Retinal pigment epithelial cell (primary cell): ENCODE results near the gene PERM1.
"Not testable (repeated sequence)": the region's sequence is repeated elsewhere in the genome, so short reads cannot be mapped to it uniquely, and the experiment has no call there.

Experiments used
- DNase-seq: peaks from one replicate; pipeline ENCODE4 v3.0.0-alpha.2; 2010; ENCODE audit warnings: low read depth
- H3K4me3 ChIP-seq: 2 replicates; pipeline ENCODE4 v1.5.1; 2011; ENCODE audit warnings: mild to moderate bottlenecking, low read length, control low read depth, moderate library complexity
- TF ChIP-seq, protein P1 (sequence below): conservative IDR thresholded peaks from 2 replicates; pipeline ENCODE4 v1.5.1; 2011; ENCODE audit warnings: low read depth, low read length, control low read depth, inconsistent platforms

PERM1 gene

DNA sequence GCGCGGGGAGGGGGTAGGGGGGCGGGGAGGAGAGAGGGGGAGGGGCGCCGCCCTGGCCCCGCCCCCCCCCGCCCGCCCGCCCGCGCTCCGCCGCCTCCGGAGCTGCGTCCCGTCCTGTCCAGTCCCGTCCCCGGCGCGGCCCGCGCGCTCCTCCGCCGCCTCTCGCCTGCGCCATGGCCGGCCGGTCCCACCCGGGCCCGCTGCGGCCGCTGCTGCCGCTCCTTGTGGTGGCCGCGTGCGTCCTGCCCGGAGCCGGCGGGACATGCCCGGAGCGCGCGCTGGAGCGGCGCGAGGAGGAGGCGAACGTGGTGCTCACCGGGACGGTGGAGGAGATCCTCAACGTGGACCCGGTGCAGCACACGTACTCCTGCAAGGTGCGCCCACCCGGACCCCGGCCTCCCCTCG is 38.1 kb upstream of the PERM1 start, which contains the start of gene AGRN:
Gene AGRN, plus strand, starts transcription at position 121 of the 405 bp plus-strand sequence. Its CDS starts 53 bp downstream, at position 174.
- H3K4me3 ChIP-seq = peak within 1 kb of the TSS; percentile 72
- DNase-seq = no peak
- TF ChIP-seq, protein P1, sequence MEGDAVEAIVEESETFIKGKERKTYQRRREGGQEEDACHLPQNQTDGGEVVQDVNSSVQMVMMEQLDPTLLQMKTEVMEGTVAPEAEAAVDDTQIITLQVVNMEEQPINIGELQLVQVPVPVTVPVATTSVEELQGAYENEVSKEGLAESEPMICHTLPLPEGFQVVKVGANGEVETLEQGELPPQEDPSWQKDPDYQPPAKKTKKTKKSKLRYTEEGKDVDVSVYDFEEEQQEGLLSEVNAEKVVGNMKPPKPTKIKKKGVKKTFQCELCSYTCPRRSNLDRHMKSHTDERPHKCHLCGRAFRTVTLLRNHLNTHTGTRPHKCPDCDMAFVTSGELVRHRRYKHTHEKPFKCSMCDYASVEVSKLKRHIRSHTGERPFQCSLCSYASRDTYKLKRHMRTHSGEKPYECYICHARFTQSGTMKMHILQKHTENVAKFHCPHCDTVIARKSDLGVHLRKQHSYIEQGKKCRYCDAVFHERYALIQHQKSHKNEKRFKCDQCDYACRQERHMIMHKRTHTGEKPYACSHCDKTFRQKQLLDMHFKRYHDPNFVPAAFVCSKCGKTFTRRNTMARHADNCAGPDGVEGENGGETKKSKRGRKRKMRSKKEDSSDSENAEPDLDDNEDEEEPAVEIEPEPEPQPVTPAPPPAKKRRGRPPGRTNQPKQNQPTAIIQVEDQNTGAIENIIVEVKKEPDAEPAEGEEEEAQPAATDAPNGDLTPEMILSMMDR = no peak

DNA sequence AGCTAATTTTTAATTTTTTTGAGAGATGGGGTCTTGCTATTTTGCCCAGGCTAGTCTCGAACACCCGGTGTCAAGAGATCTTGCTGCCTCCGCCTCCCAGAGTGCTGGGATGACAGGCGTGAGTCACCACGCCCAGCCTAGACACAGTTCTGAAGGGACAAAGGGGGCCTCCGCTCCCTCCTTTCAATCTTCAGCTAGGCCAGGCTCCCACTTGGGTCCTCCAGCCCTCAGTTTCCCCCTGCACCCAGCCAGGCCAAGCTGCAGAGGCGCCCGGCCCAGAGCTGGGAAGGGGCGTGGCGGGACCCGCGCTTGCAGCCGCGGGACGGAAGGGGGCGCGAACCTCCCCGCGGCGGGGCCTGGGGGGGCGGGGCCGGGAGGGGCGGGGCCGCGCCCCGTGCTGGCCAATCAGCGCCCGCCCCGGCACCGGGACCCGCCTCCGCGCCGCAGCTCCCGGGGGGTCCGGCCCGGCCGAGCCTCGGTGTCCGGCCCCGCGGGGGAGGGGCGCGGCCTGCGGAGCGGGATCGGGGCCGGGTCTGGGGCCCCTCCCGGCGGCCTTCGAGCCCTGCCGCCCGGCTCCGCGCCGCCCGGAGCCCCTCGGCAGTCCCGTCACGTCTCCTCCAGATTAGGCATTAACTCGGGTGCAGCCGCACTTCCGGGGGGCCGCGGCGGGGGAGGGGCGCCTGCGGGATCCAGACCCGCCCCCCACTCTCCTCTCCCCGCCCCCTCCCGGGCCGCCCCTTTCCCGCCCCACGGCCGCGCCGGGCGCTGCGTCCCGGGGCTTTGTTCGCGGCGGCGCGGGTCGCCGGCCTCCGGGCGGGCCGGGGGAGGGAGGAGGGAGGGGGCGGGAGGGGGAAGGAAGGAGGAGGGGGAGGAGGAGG is 37.5 kb upstream of the PERM1 start:
- H3K4me3 ChIP-seq = peak overlapping the region; percentile 33
- TF ChIP-seq, protein P1 = peak; percentile 33
- no peak for DNase-seq

DNA sequence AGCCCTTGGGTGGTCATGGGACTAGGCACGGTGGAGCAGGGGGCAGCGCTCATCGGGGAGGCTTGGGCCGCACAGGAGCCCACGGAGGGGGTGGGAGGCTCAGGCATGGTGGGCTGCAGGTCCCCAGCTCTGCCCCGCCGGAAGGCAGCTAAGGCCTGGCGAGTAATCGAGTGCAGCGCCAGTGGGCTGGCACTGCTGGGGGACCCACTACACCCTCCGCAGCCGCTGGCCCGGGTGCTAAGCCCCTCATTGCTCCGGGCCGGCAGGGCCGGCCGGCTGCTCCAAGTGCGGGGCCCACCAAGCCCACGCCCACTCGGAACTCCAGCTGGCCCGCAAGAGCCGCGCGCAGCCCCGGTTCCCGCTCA is 36.4 kb upstream of the PERM1 start:
- not testable (repeated sequence) for DNase-seq, H3K4me3 ChIP-seq

DNA sequence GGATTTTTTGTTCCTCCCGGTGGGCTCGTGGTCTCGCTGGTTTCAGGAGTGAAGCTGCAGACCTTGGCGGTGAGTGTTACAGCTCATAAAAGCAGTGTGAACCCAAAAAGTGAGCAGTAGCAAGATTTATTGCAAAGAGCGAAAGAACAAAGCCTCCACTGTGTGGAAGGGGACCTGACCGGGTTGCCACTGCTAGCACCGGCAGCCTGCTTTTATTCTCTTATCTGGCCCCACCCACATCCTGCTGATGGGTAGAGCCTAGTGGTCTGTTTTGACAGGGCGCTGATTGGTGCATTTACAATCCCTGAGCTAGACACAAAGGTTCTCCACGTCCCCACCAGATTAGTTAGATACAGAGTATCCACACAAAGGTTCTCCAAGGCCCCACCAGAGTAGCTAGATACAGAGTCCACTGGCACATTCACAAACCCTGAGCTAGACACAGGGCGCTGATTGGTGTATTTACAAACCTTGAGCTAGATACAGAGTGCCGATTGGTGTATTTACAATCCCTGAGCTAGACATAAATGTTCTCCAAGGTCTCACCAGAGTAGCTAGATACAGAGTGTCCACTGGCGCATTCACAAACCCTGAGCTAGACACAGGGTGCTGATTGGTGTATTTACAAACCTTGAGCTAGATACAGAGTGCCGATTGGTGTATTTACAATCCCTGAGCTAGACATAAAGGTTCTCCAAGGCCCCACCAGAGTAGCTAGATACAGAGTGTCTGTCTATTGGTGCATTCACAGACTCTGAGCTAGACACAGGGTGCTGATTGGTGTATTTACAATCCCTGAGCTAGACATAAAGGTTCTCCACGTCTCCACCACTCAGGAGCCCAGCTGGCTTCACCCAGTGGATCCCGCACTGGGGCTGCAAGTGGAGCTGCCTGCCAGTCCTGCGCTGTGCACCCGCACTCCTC is 35.8 kb upstream of the PERM1 start:
- H3K4me3 ChIP-seq, DNase-seq: not testable (repeated sequence)

DNA sequence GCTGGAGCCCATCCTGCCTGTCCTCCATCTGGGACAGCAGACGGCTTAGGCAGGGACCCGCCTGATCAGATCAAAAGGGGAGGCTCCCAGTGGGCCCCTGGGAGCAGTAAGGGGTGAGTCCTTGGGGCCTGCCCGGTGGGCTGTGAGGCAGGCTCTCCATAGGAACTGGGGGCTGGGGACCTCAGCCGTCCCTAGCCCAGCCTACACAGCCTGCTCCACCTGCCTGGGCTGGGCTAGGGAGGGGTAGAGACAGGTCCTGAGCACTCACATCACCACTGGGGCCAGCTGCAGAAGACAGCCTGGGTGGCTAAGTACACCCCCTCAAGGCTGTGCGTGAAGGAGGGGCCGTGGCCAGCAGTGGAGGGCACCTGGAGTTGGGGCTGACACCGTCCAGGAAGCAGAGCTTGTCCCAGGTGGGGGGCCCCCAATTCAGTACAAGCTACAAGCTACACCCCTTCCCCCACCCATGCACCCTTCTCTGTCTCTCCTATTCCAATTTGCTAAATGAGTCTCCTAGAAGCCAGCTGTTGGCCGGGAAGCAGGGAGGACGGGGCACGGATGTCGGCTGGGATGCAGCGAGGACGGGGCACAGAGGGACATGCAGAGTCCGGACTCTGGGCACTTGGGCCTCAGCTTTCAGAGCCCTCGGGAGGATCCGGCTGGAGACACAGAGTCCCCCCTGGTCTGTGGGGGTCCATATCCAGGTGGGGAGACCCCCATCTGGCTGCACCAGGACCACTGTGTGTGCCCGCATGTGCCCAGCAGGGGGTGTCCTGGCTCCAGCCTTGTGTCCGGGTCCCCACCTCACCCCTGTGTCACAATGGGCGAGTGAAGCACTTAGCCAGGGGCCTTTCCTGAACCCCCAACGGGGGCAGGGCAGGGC is 33.1 kb upstream of the PERM1 start:
- H3K4me3 ChIP-seq = no peak overlapping the region
- DNase-seq = no peak
- TF ChIP-seq, protein P1 = peak; percentile 70

DNA sequence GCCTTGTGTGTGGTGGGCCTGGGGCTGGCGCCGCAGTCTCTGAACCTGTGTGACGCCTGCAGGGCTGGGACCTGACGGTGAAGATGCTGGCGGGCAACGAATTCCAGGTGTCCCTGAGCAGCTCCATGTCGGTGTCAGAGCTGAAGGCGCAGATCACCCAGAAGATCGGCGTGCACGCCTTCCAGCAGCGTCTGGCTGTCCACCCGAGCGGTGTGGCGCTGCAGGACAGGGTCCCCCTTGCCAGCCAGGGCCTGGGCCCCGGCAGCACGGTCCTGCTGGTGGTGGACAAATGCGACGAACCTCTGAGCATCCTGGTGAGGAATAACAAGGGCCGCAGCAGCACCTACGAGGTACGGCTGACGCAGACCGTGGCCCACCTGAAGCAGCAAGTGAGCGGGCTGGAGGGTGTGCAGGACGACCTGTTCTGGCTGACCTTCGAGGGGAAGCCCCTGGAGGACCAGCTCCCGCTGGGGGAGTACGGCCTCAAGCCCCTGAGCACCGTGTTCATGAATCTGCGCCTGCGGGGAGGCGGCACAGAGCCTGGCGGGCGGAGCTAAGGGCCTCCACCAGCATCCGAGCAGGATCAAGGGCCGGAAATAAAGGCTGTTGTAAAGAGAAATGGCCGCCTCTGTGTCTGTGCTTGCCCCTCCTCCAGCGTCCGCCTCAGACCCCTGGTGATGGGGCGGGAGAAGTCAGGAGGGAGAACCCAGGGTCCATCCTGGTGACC is 32.2 kb upstream of the PERM1 start:
- TF ChIP-seq, protein P1 = no peak
- DNase-seq = no peak
- H3K4me3 ChIP-seq = peak overlapping the region; percentile 62
